GM18951 (cell line): ENCODE measurements around the gene CLGN.

ENCODE experiments used
- POLR2A ChIP-seq: IDR thresholded peaks from 4 replicates; pipeline ENCODE4 v1.6.1; 2011; ENCODE audit warnings: mild to moderate bottlenecking; ENCODE audit not compliant: insufficient read length, insufficient read depth; ENCODE audit errors: extremely low read depth
- in situ Hi-C: fragments of 300-500 bp; cut with MboI; formaldehyde crosslinking; loops from one replicate; pipeline ENCODE4 v1.12.0; 2022; ENCODE audit warnings: low sequenced_read_pairs, mixed read lengths, inconsistent platforms; ENCODE audit not compliant: unreplicated experiment

The CLGN gene

DNA sequence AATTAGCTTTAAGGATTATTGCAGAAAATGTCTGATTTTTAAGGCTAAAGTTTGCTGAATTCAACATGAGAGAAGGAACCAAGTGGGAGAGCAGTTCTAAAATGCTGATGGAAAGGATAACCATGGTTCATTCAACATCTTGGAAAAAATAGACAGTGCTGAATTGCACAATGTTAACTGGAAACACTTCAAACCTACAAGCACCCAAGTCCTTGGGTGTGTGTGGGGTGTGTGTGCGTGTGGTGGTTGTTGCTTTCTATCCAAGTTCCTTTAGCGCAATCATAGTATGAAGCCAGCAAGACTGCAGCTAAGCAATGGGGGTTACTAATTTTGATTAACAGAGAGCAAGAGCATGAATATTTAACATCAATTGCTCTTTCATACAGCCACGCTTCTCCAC lies 83.3 kb downstream of the CLGN start:
- in situ Hi-C loops, result no loop called here
- TF ChIP-seq POLR2A, result no peak

GRCh38 chr4:140343303-140343702 lies 84.1 kb downstream of the CLGN start:
- TF ChIP-seq POLR2A, result no peak
- in situ Hi-C loops, result no loop called here

DNA sequence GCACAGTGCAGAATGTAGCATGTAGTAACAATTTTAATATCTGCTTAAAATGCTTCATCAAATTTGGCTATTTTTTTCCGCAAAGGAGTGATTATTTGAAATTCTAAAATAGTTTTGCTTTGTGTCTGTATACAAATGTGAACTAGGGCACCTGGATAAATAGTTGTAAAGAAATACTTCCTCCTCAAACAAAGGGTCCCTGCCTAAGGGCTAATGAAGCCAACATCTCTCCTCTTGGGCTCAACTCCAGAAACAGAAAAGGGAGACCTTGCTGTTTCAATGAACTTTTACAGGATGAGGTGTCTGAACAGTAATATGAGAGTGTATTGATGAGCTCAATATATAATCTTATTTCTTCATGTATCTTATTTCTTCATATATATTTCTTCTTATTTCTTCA lies 84.8 kb downstream of the CLGN start:
- in situ Hi-C loops, result no loop called here
- no peak for TF ChIP-seq POLR2A
